Caco-2 (cell line): ENCODE data around the gene AGRN. TPM values are rescaled to one million over a fixed set of nuclear protein-coding genes. Genes with fewer than 3 reads are reported as not detected.
A peak's percentile ranks its signal among the peaks of the same experiment; 100 is the strongest.
"Not testable (repeated sequence)": the region's sequence is repeated elsewhere in the genome, so short reads cannot be mapped to it uniquely, and the experiment has no call there.

Experiments
- BruUV-seq: library from RNA; stranded (reverse); fragments of 400-500 nt; replicated peaks from 2 replicates; lab custom pipeline; 2021; lab: Mats Ljungman, UMichigan
- CTCF ChIA-PET: fragments of 300-600 bp; sonication (Branson Sonifier 250); formaldehyde crosslinking; loops from one replicate; lab custom pipeline; 2022; ENCODE audit warnings: antibody characterized with exemption; lab: Charles Lee
- POLR2A ChIA-PET: fragments of 300-600 bp; sonication (Branson Sonifier 250); formaldehyde crosslinking; loops from one replicate; lab custom pipeline; 2022; ENCODE audit warnings: antibody characterized with exemption; lab: Charles Lee
- DNase-seq, 2 experiments: peaks; one replicate each; pipeline versions ENCODE4 v3.0.0 to v3.0.0-alpha.2; 2020 to 2022
- H3K27me3 ChIP-seq: replicated peaks from 2 replicates; pipeline ENCODE4 v1.6.0; 2011; ENCODE audit warnings: low read length; ENCODE audit not compliant: control insufficient read depth, insufficient read depth
- H3K36me3 ChIP-seq: 2 replicates; pipeline ENCODE4 v1.5.1; 2011; ENCODE audit warnings: low read length; ENCODE audit not compliant: control insufficient read depth, insufficient read depth
- H3K4me1 ChIP-seq: fragments of 250-450 bp; sonication (Bioruptor Pico); 2 replicates; pipeline ENCODE4 v1.5.1; 2020; ENCODE audit warnings: mild to moderate bottlenecking
- H3K4me3 ChIP-seq: 2 replicates; pipeline ENCODE4 v1.5.1; 2011; ENCODE audit warnings: low read depth, mild to moderate bottlenecking, control low read depth, low read length
- H3K9me3 ChIP-seq: fragments of 250-450 bp; sonication (Bioruptor Pico); 2 replicates; pipeline ENCODE4 v1.5.1; 2020; ENCODE audit warnings: mild to moderate bottlenecking, moderate library complexity
- H3K27ac Mint-ChIP-seq: one replicate; pipeline ENCODE4 v1.8.0; 2022; ENCODE audit warnings: mixed read lengths; ENCODE audit not compliant: unreplicated experiment
- H3K27me3 Mint-ChIP-seq: one replicate; pipeline ENCODE4 v1.8.0; 2022; ENCODE audit warnings: mixed read lengths; ENCODE audit not compliant: insufficient read depth, unreplicated experiment
- H3K36me3 Mint-ChIP-seq: one replicate; pipeline ENCODE4 v1.8.0; 2022; ENCODE audit warnings: mild to moderate bottlenecking, mixed read lengths; ENCODE audit not compliant: insufficient read depth, unreplicated experiment
- H3K4me1 Mint-ChIP-seq: one replicate; pipeline ENCODE4 v1.8.0; 2022; ENCODE audit warnings: low read depth, mixed read lengths; ENCODE audit not compliant: unreplicated experiment
- H3K4me3 Mint-ChIP-seq: one replicate; pipeline ENCODE4 v1.8.0; 2022; ENCODE audit warnings: mild to moderate bottlenecking, moderate library complexity, mixed read lengths; ENCODE audit not compliant: unreplicated experiment
- H3K9me3 Mint-ChIP-seq: one replicate; pipeline ENCODE4 v1.8.0; 2022; ENCODE audit warnings: mixed read lengths; ENCODE audit not compliant: unreplicated experiment
- CTCF ChIP-seq, 2 experiments: fragments of 200-600 bp in 1 of 2; IDR thresholded peaks; 1 replicate in 1 of 2; 2 replicates in 1 of 2; pipeline versions ENCODE4 v1.5.1 to v1.8.0; 2011 to 2022; ENCODE audit warnings: antibody characterized with exemption in 1 of 2, control low read depth in 1 of 2, inconsistent platforms in 1 of 2, low read depth in 1 of 2, low read length in 1 of 2, mild to moderate bottlenecking in 1 of 2, moderate library complexity in 1 of 2; ENCODE audit not compliant: insufficient read depth in 1 of 2, severe bottlenecking in 1 of 2, unreplicated experiment in 1 of 2
- intact Hi-C: fragments of 100-400 bp; cut with micrococcal nuclease; formaldehyde crosslinking; loops from one replicate; pipeline ENCODE4 v1.10.0; 2022; ENCODE audit not compliant: unreplicated experiment
- total RNA-seq: library from RNA; stranded (reverse); gene quantifications from 2 replicates; pipeline ENCODE4 v1.2.3, GENCODE V29; 2022

Gene AGRN
- total RNA-seq, 1 experiment from 2014 or later: 176 TPM

- H3K4me3 Mint-ChIP-seq: peak overlapping the region; percentile 61
Observed at GRCh38 chr1:1006305-1007159, 13.4 kb upstream of the AGRN start.

GRCh38 chr1:1010131-1010530 is 9.8 kb upstream of the AGRN start:
- POLR2A ChIA-PET, BruUV-seq, H3K27ac Mint-ChIP-seq, H3K9me3 Mint-ChIP-seq, H3K27me3 Mint-ChIP-seq, H3K27me3 ChIP-seq, DNase-seq, H3K9me3 ChIP-seq, H3K4me3 Mint-ChIP-seq, intact Hi-C loops, CTCF ChIA-PET, H3K36me3 ChIP-seq, H3K4me3 ChIP-seq: not testable (repeated sequence)
- peaks cover 42% of the 10 kb centered on the region for H3K36me3 Mint-ChIP-seq
- peaks cover 13% of the 10 kb centered on the region for H3K4me1 Mint-ChIP-seq
- H3K4me1 ChIP-seq: peaks cover 23% of the 10 kb centered on the region

More at GRCh38 chr1:1006305-1007159, 13.4 kb upstream of the AGRN start:
- ChIA-PET CTCF (interaction anchor here (0.7 to 1.8 kb wide), 6 partner anchors 13 to 58 kb away, joined by 3 to 10 read pairs (median 4); partner anchors contain the start of gene AGRN), POLR2A (interaction anchor here (0.5 to 1.3 kb wide), 5 partner anchors 13 to 30 kb away, joined by 3 to 7 read pairs (median 3); partner anchors contain the start of gene AGRN)
- Histone ChIP-seq H3K9me3 (no peaks in the 10 kb centered on the region), H3K4me1 (peaks cover 47% of the 10 kb centered on the region), H3K4me3 (peak overlapping the region; percentile 26), H3K27me3 (no peaks in the 10 kb centered on the region), H3K36me3 (no peaks in the 10 kb centered on the region)
- Mint-ChIP-seq H3K4me1 (peaks cover 21% of the 10 kb centered on the region), H3K36me3 (peaks cover 46% of the 10 kb centered on the region), H3K27ac (peak overlapping the region; percentile 99), H3K27me3 (no peaks in the 10 kb centered on the region), H3K9me3 (no peaks in the 10 kb centered on the region)
- TF ChIP-seq CTCF (IDR thresholded peaks at IDR 0.05; ENCODE audit: insufficient read depth in 1 of 2, low read depth in 1 of 2, low read length in 1 of 2, severe bottlenecking in 1 of 2, unreplicated experiment in 1 of 2): no peak
- TSS peak; percentile 22 for BruUV-seq
- DNase-seq: peak; percentile 90 to 95
- intact Hi-C loops: no loop called here

GRCh38 chr1:1011396-1011949 is 8.4 kb upstream of the AGRN start:
- Mint-ChIP-seq H3K4me1 (peaks cover 5% of the 10 kb centered on the region), H3K4me3 (no peak overlapping the region), H3K27ac (no peak overlapping the region), H3K36me3 (peaks cover 31% of the 10 kb centered on the region), H3K9me3 (no peaks in the 10 kb centered on the region), H3K27me3 (no peaks in the 10 kb centered on the region)
- DNase-seq: no peak
- no TSS peak for BruUV-seq
- POLR2A ChIA-PET: no interaction called here
- no peaks in the 10 kb centered on the region for H3K27me3 ChIP-seq
- intact Hi-C loops: no loop called here
- CTCF ChIA-PET: no interaction called here
- H3K36me3 ChIP-seq: no peaks in the 10 kb centered on the region
- H3K4me3 ChIP-seq: no peak overlapping the region
- no peak for TF ChIP-seq CTCF (IDR thresholded peaks at IDR 0.05; ENCODE audit: insufficient read depth in 1 of 2, low read depth in 1 of 2, low read length in 1 of 2, severe bottlenecking in 1 of 2, unreplicated experiment in 1 of 2)
- H3K4me1 ChIP-seq: peaks cover 9% of the 10 kb centered on the region
- H3K9me3 ChIP-seq: no peaks in the 10 kb centered on the region

- H3K4me1 ChIP-seq, H3K36me3 ChIP-seq, H3K27me3 Mint-ChIP-seq, POLR2A ChIA-PET, H3K27me3 ChIP-seq, H3K4me1 Mint-ChIP-seq, H3K9me3 ChIP-seq, DNase-seq, intact Hi-C loops, H3K9me3 Mint-ChIP-seq: not testable (repeated sequence)
- BruUV-seq: TSS peak; percentile 76
- CTCF ChIA-PET: interaction anchor here (1.5 kb wide), 1 partner anchor 51 kb away, joined by 9 read pairs; no protein-coding TSS in a partner anchor
- Mint-ChIP-seq H3K4me3 (peak overlapping the region; percentile 94), H3K27ac (peak overlapping the region; percentile 91), H3K36me3 (peaks cover 30% of the 10 kb centered on the region)
- peak overlapping the region; percentile 66 for H3K4me3 ChIP-seq
Observed at GRCh38 chr1:1012736-1013104, 7.2 kb upstream of the AGRN start.
